Thymus (tissue), 11 donors: Measurements from ENCODE around the gene ARHGAP25. TPM values are rescaled to one million over a fixed set of nuclear protein-coding genes. Genes with fewer than 3 reads are reported as not detected.
A peak's percentile ranks its signal among the peaks of the same experiment; 100 is the strongest.

ENCODE experiments used
- DNase-seq, 9 donors: peaks; one replicate each; pipeline ENCODE4 v3.0.0-alpha.2; 2013; ENCODE audit warnings: low spot score in 9 of 9, low read depth in 6 of 9, missing footprints in 1 of 9
- H3K27ac ChIP-seq, 2 donors: one replicate each; pipeline ENCODE4 v1.5.1; 2013; ENCODE audit warnings: control low read depth in 1 of 2, low read depth in 1 of 2, low read length in 1 of 2, mild to moderate bottlenecking in 1 of 2, moderate library complexity in 1 of 2
- H3K27me3 ChIP-seq, 2 donors: one replicate each; pipeline ENCODE4 v1.5.1; 2013; ENCODE audit warnings: low read length in 1 of 2; ENCODE audit not compliant: control insufficient read depth in 2 of 2, insufficient read depth in 1 of 2
- H3K36me3 ChIP-seq, 2 donors: one replicate each; pipeline ENCODE4 v1.5.1; 2013; ENCODE audit warnings: low read length in 1 of 2, mild to moderate bottlenecking in 1 of 2, moderate library complexity in 1 of 2; ENCODE audit not compliant: control insufficient read depth in 2 of 2, insufficient read depth in 2 of 2
- H3K4me1 ChIP-seq, 2 donors: one replicate each; pipeline ENCODE4 v1.5.1; 2013; ENCODE audit warnings: low read length in 2 of 2; ENCODE audit not compliant: control insufficient read depth in 2 of 2, insufficient read depth in 2 of 2
- H3K4me3 ChIP-seq, 2 donors: one replicate each; pipeline ENCODE4 v1.5.1; 2013; ENCODE audit warnings: low read length in 2 of 2, control low read depth in 1 of 2, mild to moderate bottlenecking in 1 of 2
- H3K9me3 ChIP-seq, 2 donors: one replicate each; pipeline ENCODE4 v1.5.1; 2013; ENCODE audit warnings: low read length in 1 of 2, mild to moderate bottlenecking in 1 of 2; ENCODE audit not compliant: control insufficient read depth in 2 of 2, insufficient read depth in 1 of 2
- WGBS: extraction: QIAGEN DNeasy Blood & Tissue Kit; methylation state at CpG from one replicate; pipeline ENCODE4 v1.1.7; 2013; 5-methylcytosine and 5-hydroxymethylcytosine counted together
- polyA plus RNA-seq: library from polyadenylated mRNA; stranded (reverse); fragments of 200-250 nt; gene quantifications from one replicate; pipeline ENCODE4 v1.2.3, GENCODE V29; 2013
- total RNA-seq: library from RNA; stranded (reverse); fragments of 120-200 nt; gene quantifications from one replicate; pipeline ENCODE4 v1.2.4, GENCODE V29; 2013
- donor health status: healthy.

The ARHGAP25 gene
- total and polyA plus RNA-seq, 2 donors: 31.7 to 32.2 TPM

- H3K27me3 ChIP-seq: no peaks in the 10 kb centered on the region
- WGBS: 8% methylated on average over 1 of the region's 1 CpG
- DNase-seq: peak in 4 of 9 donors; percentile 69 to 89 (median 72)
- peak overlapping the region; percentile 57 to 83 for H3K27ac ChIP-seq
- H3K36me3 ChIP-seq: peaks cover 0 to 6% of the 10 kb centered on the region in 2 donors
- peak overlapping the region; percentile 45 to 53 for H3K4me3 ChIP-seq
- no peaks in the 10 kb centered on the region for H3K9me3 ChIP-seq
- peaks cover 65 to 78% of the 10 kb centered on the region in 2 donors for H3K4me1 ChIP-seq
These were observed 3.1 kb downstream of the ARHGAP25 start for GRCh38 chr2:68737711-68738110.

GRCh38 chr2:68738906-68739594 lies 4.4 kb downstream of the ARHGAP25 start:
- Histone ChIP-seq H3K4me3 (no peak overlapping the region), H3K9me3 (no peaks in the 10 kb centered on the region), H3K4me1 (peaks cover 59 to 78% of the 10 kb centered on the region in 2 donors), H3K27me3 (no peaks in the 10 kb centered on the region), H3K27ac (peak overlapping the region; percentile 18 to 77), H3K36me3 (peaks cover 0 to 6% of the 10 kb centered on the region in 2 donors)
- DNase-seq: no peak
- 78% methylated on average over 3 of the region's 3 CpGs for WGBS

GRCh38 chr2:68739595-68740399 lies 5.2 kb downstream of the ARHGAP25 start:
- Histone ChIP-seq H3K27ac (peak overlapping the region; percentile 64 to 77), H3K4me3 (no peak overlapping the region), H3K36me3 (peaks cover 0 to 6% of the 10 kb centered on the region in 2 donors), H3K4me1 (peaks cover 56 to 71% of the 10 kb centered on the region in 2 donors), H3K27me3 (no peaks in the 10 kb centered on the region), H3K9me3 (no peaks in the 10 kb centered on the region)
- WGBS: 66% methylated on average over 6 of the region's 6 CpGs
- DNase-seq: peak in 1 of 9 donors; percentile 65

GRCh38 chr2:68740400-68740914 lies 5.8 kb downstream of the ARHGAP25 start:
- no peak for DNase-seq
- no peaks in the 10 kb centered on the region for H3K27me3 ChIP-seq
- peak overlapping the region; percentile 72 to 77 for H3K27ac ChIP-seq
- H3K9me3 ChIP-seq: no peaks in the 10 kb centered on the region
- peaks cover 56 to 69% of the 10 kb centered on the region in 2 donors for H3K4me1 ChIP-seq
- H3K36me3 ChIP-seq: peaks cover 4 to 13% of the 10 kb centered on the region in 2 donors
- no peak overlapping the region for H3K4me3 ChIP-seq
- WGBS: 61% methylated on average over 2 of the region's 2 CpGs

- WGBS: 57% methylated on average over 3 of the region's 3 CpGs
- peaks cover 56 to 69% of the 10 kb centered on the region in 2 donors for H3K4me1 ChIP-seq
These were observed 6.6 kb downstream of the ARHGAP25 start for GRCh38 chr2:68741238-68741637.

GRCh38 chr2:68741805-68742306 lies 7.2 kb downstream of the ARHGAP25 start:
- WGBS: 95% methylated on average over 5 of the region's 5 CpGs
- no peak for DNase-seq

More at GRCh38 chr2:68741238-68741637, 6.6 kb downstream of the ARHGAP25 start:
- H3K27ac ChIP-seq: peak overlapping the region in 1 of 2 donors; percentile 77
- peaks cover 11 to 20% of the 10 kb centered on the region in 2 donors for H3K36me3 ChIP-seq
- DNase-seq: peak in 1 of 9 donors; percentile 61
- H3K9me3 ChIP-seq: no peaks in the 10 kb centered on the region
- H3K4me3 ChIP-seq: no peak overlapping the region
- no peaks in the 10 kb centered on the region for H3K27me3 ChIP-seq

GRCh38 chr2:68742626-68743415 lies 8.2 kb downstream of the ARHGAP25 start:
- Histone ChIP-seq H3K27me3 (no peaks in the 10 kb centered on the region), H3K9me3 (no peaks in the 10 kb centered on the region), H3K4me1 (peaks cover 45 to 58% of the 10 kb centered on the region in 2 donors), H3K27ac (peak overlapping the region in 1 of 2 donors; percentile 40), H3K4me3 (no peak overlapping the region), H3K36me3 (peaks cover 20 to 27% of the 10 kb centered on the region in 2 donors)
- DNase-seq: no peak
- 90% methylated on average over 1 of the region's 1 CpG for WGBS

More at GRCh38 chr2:68741805-68742306, 7.2 kb downstream of the ARHGAP25 start:
- Histone ChIP-seq H3K4me1 (peaks cover 51 to 66% of the 10 kb centered on the region in 2 donors), H3K4me3 (no peak overlapping the region), H3K36me3 (peaks cover 15 to 23% of the 10 kb centered on the region in 2 donors), H3K27me3 (no peaks in the 10 kb centered on the region), H3K9me3 (no peaks in the 10 kb centered on the region), H3K27ac (peak overlapping the region in 1 of 2 donors; percentile 40)

GRCh38 chr2:68743531-68743930 lies 8.9 kb downstream of the ARHGAP25 start:
- DNase-seq: no peak
- Histone ChIP-seq H3K4me1 (peaks cover 38 to 54% of the 10 kb centered on the region in 2 donors), H3K36me3 (peaks cover 20 to 27% of the 10 kb centered on the region in 2 donors), H3K9me3 (no peaks in the 10 kb centered on the region), H3K27ac (no peak overlapping the region), H3K27me3 (no peaks in the 10 kb centered on the region), H3K4me3 (no peak overlapping the region)
- 76% methylated on average over 3 of the region's 3 CpGs for WGBS
